Epithelial cell of proximal tubule (primary cell): ENCODE data around the gene HOXD11. TPM values are rescaled to one million over a fixed set of nuclear protein-coding genes. Genes with fewer than 3 reads are reported as not detected.

Source experiments
- DNase-seq: peaks from one replicate; pipeline ENCODE4 v3.0.0-alpha.2; 2011; ENCODE audit warnings: low read depth
- H3K4me3 ChIP-seq: 2 replicates; pipeline ENCODE4 v1.5.1; 2011; ENCODE audit warnings: low read depth, mild to moderate bottlenecking, low read length
- CTCF ChIP-seq: conservative IDR thresholded peaks from 2 replicates; pipeline ENCODE4 v1.5.1; 2012; ENCODE audit warnings: low read depth, mild to moderate bottlenecking, low read length
- total RNA-seq: library from RNA; depleted of rRNA; stranded (reverse); fragments of >200 nt; gene quantifications from 2 replicates; pipeline ENCODE4 v1.2.3, GENCODE V29; 2015

The HOXD11 gene
- total RNA-seq, 1 donor from 2014 or later = 25.1 TPM

GRCh38 chr2:176145085-176145969, 38.2 kb downstream of the HOXD11 start:
- no peak for DNase-seq
- peak overlapping the region; percentile 7 for H3K4me3 ChIP-seq
- no peak for TF ChIP-seq CTCF

- TF ChIP-seq CTCF = no peak
- no peak for DNase-seq
- H3K4me3 ChIP-seq = peak overlapping the region; percentile 70
Observed at GRCh38 chr2:176146101-176146500, 39.0 kb downstream of the HOXD11 start.

- TF ChIP-seq CTCF = no peak
- H3K4me3 ChIP-seq = peak overlapping the region; percentile 70
- DNase-seq = no peak
Observed at GRCh38 chr2:176146645-176147044, 39.6 kb downstream of the HOXD11 start.

- peak overlapping the region; percentile 70 for H3K4me3 ChIP-seq
- no peak for TF ChIP-seq CTCF
- DNase-seq = no peak
Observed at GRCh38 chr2:176147210-176147799, 40.2 kb downstream of the HOXD11 start.

GRCh38 chr2:176147800-176148496, 40.9 kb downstream of the HOXD11 start:
- no peak for DNase-seq
- H3K4me3 ChIP-seq = peak overlapping the region; percentile 70
- TF ChIP-seq CTCF = no peak

GRCh38 chr2:176148751-176149421, 41.8 kb downstream of the HOXD11 start:
- H3K4me3 ChIP-seq = peak overlapping the region; percentile 70
- no peak for TF ChIP-seq CTCF
- no peak for DNase-seq
